Thymus (tissue), 11 donors: Measurements from ENCODE around the gene CLEC4G. TPM values are rescaled to one million over a fixed set of nuclear protein-coding genes. Genes with fewer than 3 reads are reported as not detected.

Source experiments
- DNase-seq, 9 donors: peaks; one replicate each; pipeline ENCODE4 v3.0.0-alpha.2; 2013; ENCODE audit warnings: low spot score in 9 of 9, low read depth in 6 of 9, missing footprints in 1 of 9
- H3K27ac ChIP-seq, 2 donors: one replicate each; pipeline ENCODE4 v1.5.1; 2013; ENCODE audit warnings: control low read depth in 1 of 2, low read depth in 1 of 2, low read length in 1 of 2, mild to moderate bottlenecking in 1 of 2, moderate library complexity in 1 of 2
- H3K27me3 ChIP-seq, 2 donors: one replicate each; pipeline ENCODE4 v1.5.1; 2013; ENCODE audit warnings: low read length in 1 of 2; ENCODE audit not compliant: control insufficient read depth in 2 of 2, insufficient read depth in 1 of 2
- H3K36me3 ChIP-seq, 2 donors: one replicate each; pipeline ENCODE4 v1.5.1; 2013; ENCODE audit warnings: low read length in 1 of 2, mild to moderate bottlenecking in 1 of 2, moderate library complexity in 1 of 2; ENCODE audit not compliant: control insufficient read depth in 2 of 2, insufficient read depth in 2 of 2
- H3K4me1 ChIP-seq, 2 donors: one replicate each; pipeline ENCODE4 v1.5.1; 2013; ENCODE audit warnings: low read length in 2 of 2; ENCODE audit not compliant: control insufficient read depth in 2 of 2, insufficient read depth in 2 of 2
- H3K4me3 ChIP-seq, 2 donors: one replicate each; pipeline ENCODE4 v1.5.1; 2013; ENCODE audit warnings: low read length in 2 of 2, control low read depth in 1 of 2, mild to moderate bottlenecking in 1 of 2
- H3K9me3 ChIP-seq, 2 donors: one replicate each; pipeline ENCODE4 v1.5.1; 2013; ENCODE audit warnings: low read length in 1 of 2, mild to moderate bottlenecking in 1 of 2; ENCODE audit not compliant: control insufficient read depth in 2 of 2, insufficient read depth in 1 of 2
- WGBS: extraction: QIAGEN DNeasy Blood & Tissue Kit; methylation state at CpG from one replicate; pipeline ENCODE4 v1.1.7; 2013; 5-methylcytosine and 5-hydroxymethylcytosine counted together
- polyA plus RNA-seq: library from polyadenylated mRNA; stranded (reverse); fragments of 200-250 nt; gene quantifications from one replicate; pipeline ENCODE4 v1.2.3, GENCODE V29; 2013
- total RNA-seq: library from RNA; stranded (reverse); fragments of 120-200 nt; gene quantifications from one replicate; pipeline ENCODE4 v1.2.4, GENCODE V29; 2013
- donor health status: healthy.

The CLEC4G gene
- total and polyA plus RNA-seq, 2 donors, result 0.52 to 3.2 TPM

DNA sequence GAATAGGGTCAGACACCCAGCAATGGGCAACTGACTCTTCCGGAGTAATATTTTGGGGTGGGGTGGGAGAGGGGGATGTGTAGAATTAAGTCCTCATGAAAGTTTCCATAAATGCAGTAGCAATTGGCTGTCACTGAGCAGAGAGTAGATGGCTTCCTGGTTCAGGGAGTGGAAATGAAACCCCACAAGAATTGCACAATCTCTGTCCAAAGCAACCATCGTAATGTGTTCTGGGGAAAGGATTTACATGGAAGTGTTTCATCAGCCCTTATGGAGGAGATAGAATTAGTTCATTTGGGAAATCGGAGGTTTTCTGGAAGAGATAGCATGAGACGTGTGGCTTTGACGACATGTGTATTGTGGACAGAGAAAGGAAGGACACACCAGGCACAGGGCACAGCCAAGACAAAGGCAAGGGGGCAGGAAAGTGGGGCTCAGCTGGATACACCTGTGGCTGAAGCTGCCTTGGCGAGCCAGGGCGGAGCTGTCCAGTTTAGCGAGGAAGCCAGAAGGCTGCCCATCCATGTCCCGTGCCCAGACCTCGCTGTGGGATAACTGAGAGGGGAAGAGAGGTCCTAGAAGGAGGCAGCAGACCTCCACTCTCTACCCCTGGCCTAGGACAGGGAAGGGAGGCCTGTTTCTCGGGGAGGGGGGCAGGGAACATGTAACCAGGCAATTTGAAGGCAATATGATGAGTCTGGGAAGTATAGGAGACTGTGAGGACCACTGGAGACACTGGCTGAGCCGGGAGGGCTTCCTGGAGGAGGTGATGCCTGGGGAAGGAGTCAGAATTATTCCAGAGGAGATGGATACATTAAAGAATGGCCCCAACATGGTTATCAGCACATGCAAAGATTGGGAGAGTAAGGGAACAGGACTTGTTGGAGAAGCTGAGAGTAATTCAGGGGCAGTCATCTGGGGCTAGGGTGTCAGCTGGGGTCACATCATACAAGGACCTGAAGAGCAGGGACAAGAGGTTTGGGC is 2.6 kb upstream of the CLEC4G start:
- H3K36me3 ChIP-seq, result no peaks in the 10 kb centered on the region
- peaks cover 20 to 46% of the 10 kb centered on the region in 2 donors for H3K27me3 ChIP-seq
- H3K4me3 ChIP-seq, result no peak overlapping the region
- H3K27ac ChIP-seq, result no peak overlapping the region
- no peaks in the 10 kb centered on the region for H3K4me1 ChIP-seq
- 74% methylated on average over 12 of the region's 12 CpGs for WGBS
- H3K9me3 ChIP-seq, result no peaks in the 10 kb centered on the region
- DNase-seq, result no peak

DNA sequence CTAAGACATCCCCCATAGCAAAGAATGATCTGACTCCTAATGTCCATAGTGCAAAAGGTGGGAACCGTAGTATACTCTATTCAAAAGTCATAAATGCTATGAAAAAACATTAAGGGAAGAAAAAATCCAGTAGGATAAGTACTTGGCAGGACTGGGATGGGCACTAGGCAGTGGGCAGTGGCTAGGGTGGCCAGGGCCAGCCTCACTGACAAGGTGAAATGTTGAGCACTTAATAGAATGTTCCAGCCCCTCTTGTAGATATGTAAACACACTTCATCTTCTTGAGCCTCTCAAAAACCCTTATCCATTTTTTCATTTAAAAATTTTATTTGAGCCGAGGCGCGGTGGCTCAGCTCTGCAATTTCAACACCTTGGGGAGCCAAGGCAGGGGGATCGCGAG is 1.5 kb upstream of the CLEC4G start:
- Histone ChIP-seq H3K27me3 (peaks cover 29 to 57% of the 10 kb centered on the region in 2 donors), H3K36me3 (no peaks in the 10 kb centered on the region), H3K9me3 (no peaks in the 10 kb centered on the region), H3K4me3 (no peak overlapping the region), H3K27ac (no peak overlapping the region), H3K4me1 (no peaks in the 10 kb centered on the region)
- whole genome bisulfite sequencing, result 88% methylated on average over 6 of the region's 6 CpGs
- no peak for DNase-seq

DNA sequence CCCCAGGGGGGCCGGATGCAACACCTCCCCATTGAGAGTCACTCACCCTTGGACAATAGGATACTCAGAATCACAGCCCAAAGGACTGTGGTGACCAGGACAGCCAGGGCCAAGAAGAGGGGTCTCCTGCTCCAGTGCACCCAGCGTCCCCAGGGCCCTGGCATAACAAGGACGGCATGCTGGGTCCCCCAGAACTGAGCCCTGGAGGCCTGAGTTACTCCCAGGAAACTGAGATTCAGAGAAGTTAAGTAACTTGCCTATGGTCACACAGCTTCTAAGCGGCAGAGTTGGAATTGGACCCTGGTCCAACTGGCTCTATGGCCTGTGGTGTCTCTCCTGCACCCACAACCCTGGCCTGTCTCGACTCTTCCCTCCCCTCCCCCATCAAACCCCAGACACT is 295 bp downstream of the CLEC4G start:
- H3K27ac ChIP-seq, result no peak overlapping the region
- no peaks in the 10 kb centered on the region for H3K9me3 ChIP-seq
- H3K36me3 ChIP-seq, result no peaks in the 10 kb centered on the region
- no peak overlapping the region for H3K4me3 ChIP-seq
- H3K4me1 ChIP-seq, result no peaks in the 10 kb centered on the region
- peaks cover 29 to 70% of the 10 kb centered on the region in 2 donors for H3K27me3 ChIP-seq
- WGBS, result 85% methylated on average over 5 of the region's 5 CpGs
- DNase-seq, result no peak

DNA sequence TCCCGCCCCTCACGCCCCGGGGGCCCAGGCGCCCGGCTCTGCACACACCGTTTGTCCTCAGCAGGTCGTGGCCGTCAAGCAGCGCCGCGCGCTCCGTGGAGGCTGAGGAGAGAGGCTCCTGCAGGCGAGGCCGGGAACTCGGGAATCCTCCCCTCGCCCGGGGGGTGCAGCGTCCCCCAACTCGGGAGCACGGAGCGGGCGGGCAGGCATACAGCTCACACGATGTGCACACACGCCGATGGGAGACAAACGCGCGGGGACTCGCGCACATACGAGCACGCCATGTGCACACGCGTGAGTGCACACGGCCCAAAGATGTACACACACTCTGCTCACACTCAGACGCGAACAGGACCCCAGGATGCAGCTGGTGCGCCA is 703 bp downstream of the CLEC4G start:
- H3K27me3 ChIP-seq, result peaks cover 29 to 69% of the 10 kb centered on the region in 2 donors
- H3K4me1 ChIP-seq, result no peaks in the 10 kb centered on the region
- no peaks in the 10 kb centered on the region for H3K36me3 ChIP-seq
- no peak overlapping the region for H3K4me3 ChIP-seq
- 71% methylated on average over 39 of the region's 39 CpGs for WGBS
- H3K27ac ChIP-seq, result no peak overlapping the region
- no peak for DNase-seq
- no peaks in the 10 kb centered on the region for H3K9me3 ChIP-seq

DNA sequence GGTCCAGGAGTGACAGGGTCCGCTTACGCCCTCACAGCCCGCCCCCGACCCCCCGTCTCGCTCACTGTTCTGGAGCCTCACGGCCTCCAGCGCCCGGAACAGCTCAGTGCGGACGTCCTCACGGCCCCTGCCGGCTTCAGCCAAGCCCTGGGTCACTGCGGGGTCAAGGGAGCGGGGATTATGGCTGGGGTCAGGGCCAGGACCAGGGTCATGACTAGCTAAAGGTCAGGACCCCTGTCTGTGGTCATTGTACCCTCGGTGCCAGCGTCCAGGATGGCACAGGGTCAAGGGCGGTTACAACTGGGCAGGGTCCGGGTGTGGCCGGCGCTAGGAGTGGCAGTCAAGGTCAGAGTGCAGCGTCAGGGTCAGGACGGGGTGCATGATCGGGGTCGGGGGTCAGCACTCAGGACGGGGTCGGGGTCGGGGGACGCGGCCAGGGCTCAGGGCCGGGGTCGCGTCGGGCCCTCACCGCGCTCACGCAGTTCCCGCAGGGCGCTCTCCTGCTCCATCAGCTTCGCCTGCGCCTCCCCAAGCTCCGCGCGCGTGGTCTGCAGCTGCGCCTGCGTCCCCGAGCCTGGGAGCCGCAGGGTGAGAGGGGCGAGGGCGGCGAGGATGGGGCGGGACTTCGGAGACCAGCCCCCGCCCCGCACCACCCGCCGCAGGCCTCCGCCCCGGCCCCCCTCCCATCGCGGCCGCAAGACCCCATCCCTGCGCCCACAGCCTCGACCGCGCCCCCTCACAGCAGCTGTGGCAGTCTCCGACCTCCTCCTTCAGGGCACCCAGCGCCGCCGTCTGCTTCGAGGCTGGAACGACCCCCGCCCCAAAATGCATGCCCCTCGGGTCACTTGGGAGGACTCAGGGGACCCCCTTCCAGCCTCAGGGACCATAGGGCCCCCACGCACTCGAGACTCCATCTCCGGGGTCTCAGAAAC is 1.4 kb downstream of the CLEC4G start:
- H3K27ac ChIP-seq, result no peak overlapping the region

DNA sequence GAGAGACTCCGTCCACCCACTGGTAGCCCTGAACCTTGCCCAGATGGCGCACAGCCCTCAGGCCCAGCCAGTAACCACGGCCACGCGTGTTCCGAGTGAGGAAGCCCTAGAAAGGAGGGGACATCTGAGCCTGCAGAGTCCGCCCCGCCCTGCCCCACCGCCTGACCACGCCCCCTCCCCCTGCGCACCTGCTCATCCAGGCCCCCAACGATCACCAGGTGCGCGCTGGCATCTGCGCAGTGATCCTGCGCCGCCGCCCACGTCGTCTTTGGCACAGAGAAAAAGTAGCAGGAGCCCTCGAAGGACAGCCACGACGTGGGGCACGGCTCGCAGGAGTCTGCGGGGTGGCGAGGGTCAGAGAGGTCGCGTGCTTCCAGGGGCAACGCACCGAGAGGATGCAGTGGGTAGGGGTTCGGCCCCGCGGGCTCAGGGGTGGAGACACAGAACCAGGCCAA is 2.1 kb downstream of the CLEC4G start:
- no peaks in the 10 kb centered on the region for H3K4me1 ChIP-seq
- no peak overlapping the region for H3K4me3 ChIP-seq
- no peak for DNase-seq
- H3K27ac ChIP-seq, result no peak overlapping the region
- no peaks in the 10 kb centered on the region for H3K9me3 ChIP-seq
- WGBS, result 10% methylated on average over 34 of the region's 34 CpGs
- peaks cover 29 to 67% of the 10 kb centered on the region in 2 donors for H3K27me3 ChIP-seq
- no peaks in the 10 kb centered on the region for H3K36me3 ChIP-seq

More for the DNA sequence above, 1.4 kb downstream of the CLEC4G start:
- H3K27me3 ChIP-seq, result peaks cover 29 to 68% of the 10 kb centered on the region in 2 donors
- H3K9me3 ChIP-seq, result no peaks in the 10 kb centered on the region
- no peaks in the 10 kb centered on the region for H3K36me3 ChIP-seq
- 6% methylated on average over 78 of the region's 78 CpGs for WGBS
- no peak overlapping the region for H3K4me3 ChIP-seq
- DNase-seq, result no peak
- no peaks in the 10 kb centered on the region for H3K4me1 ChIP-seq

DNA sequence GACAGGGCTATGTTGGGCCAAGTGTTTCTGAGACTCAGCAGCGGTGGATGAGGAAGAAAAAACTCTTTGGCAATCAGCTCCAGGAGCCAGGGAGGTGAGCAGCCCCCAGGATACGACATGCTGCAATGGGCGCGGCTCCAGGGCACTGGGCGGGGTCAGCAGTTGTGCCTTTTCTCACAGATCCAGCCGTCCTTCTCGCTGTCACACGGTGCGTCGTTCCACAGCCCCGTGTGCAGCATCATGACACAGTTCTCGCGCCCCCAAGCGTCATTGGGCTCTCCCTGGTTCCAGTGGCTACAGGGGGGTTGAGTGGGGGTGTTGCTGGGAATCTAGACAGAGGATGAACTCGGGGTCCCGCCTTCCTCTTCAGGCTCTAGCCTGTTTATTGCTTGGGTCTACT is 2.7 kb downstream of the CLEC4G start:
- Histone ChIP-seq H3K27me3 (peaks cover 29 to 62% of the 10 kb centered on the region in 2 donors), H3K9me3 (no peaks in the 10 kb centered on the region)
- WGBS, result 23% methylated on average over 16 of the region's 16 CpGs

DNA sequence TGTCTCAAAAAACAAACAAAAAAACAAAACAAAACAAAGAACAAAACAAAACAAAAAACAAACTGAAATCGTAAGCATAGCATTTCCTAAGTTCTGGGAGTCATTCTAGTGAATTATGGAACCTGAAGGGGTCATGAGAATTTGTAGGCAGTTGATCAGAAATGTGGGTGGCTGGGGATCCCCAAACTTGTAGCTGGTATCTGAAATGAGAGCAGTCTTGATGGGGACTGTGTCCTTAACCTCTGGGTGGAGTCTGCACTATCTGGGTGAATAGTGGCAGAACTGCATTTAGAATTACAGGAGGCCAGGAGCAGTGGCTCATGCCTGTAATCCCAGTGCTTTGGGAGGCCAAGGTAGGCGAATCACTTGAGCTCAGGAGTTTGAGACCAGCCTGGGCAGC is 6.1 kb downstream of the CLEC4G start:
- Histone ChIP-seq H3K27ac (no peak overlapping the region), H3K36me3 (no peaks in the 10 kb centered on the region), H3K9me3 (no peaks in the 10 kb centered on the region), H3K27me3 (peaks cover 21 to 37% of the 10 kb centered on the region in 2 donors), H3K4me3 (no peak overlapping the region), H3K4me1 (no peaks in the 10 kb centered on the region)
- 84% methylated on average over 2 of the region's 2 CpGs for WGBS
- no peak for DNase-seq

More for the DNA sequence above, 2.7 kb downstream of the CLEC4G start:
- no peak overlapping the region for H3K4me3 ChIP-seq
- H3K36me3 ChIP-seq, result no peaks in the 10 kb centered on the region
- H3K27ac ChIP-seq, result no peak overlapping the region
- H3K4me1 ChIP-seq, result no peaks in the 10 kb centered on the region
- DNase-seq, result no peak
